GM19351 (cell line): ENCODE data around the gene ARHGEF12.
A peak's percentile ranks its signal among the peaks of the same experiment; 100 is the strongest.

Experiments
- ATAC-seq: cut with Tn5 transposase; IDR thresholded peaks from one replicate; pipeline ENCODE4 v1.9.1; 2021; ENCODE audit warnings: mild to moderate bottlenecking, moderate library complexity; ENCODE audit not compliant: unreplicated experiment

The ARHGEF12 gene

GRCh38 chr11:120335908-120336640, at the start of gene ARHGEF12:
ARHGEF12 (plus strand) TSS chr11:120336413; CDS start chr11:120337244, 831 bp downstream.
- peak; percentile 51 for ATAC-seq

DNA sequence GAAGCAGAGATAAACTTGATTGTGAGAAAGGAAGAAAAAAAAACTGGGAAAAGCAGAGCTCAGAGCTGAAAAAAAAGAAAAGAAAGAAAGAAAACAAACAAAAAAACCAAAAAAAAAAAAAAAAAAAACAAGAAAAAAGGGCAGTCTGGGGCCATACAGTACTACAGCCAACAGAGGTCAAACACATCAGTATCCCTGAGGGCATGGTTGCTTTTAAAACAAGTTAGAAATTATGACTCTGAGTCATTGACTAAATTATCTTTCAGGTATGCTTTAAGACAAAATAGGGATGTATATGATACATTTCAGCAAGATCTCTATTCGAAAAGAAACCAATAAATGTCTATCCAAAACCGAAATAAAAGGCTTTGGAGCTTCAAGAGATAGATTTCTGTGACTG, 48.2 kb upstream of the ARHGEF12 start:
- ATAC-seq, result no peak

GRCh38 chr11:120289426-120289825, 46.8 kb upstream of the ARHGEF12 start:
- no peak for ATAC-seq

GRCh38 chr11:120290956-120291355, 45.3 kb upstream of the ARHGEF12 start:
- ATAC-seq, result no peak

DNA sequence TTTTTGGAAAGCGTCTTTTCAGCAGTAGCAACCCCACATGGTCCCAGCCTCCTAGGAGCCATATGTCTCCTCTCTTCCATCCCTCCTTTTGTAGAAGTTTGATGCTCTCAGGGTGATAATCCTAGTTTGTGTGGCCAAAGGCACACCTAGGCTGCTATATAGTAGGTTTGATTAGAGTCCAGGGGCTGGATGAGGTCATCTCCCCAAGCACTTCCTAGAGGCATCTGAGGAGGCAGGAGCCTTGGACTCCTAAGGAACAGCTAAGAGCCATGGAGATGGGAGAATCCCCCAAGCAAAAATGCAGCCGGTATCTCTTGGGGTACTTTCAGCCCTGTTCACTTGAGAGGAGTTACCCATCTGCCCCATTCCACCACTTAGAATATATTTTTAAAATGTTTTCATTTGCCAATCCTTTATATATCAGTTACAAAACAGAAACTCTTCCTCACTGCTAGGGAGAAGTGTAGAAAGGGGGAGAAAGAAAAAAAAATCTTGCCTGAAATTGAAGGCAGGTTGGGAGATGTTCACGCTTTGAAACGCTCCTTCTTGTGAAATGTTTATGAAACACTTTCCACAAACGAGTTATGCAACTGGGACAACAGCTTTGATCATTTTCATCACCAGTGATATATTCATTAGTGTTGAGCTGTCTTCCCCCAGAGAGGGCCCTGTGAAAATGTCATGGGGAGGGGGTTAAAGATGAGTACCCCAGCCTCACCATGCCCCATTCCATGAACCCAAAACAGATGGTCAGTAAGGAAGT, 43.0 kb upstream of the ARHGEF12 start:
- ATAC-seq, result no peak

- no peak for ATAC-seq
Observed at GRCh38 chr11:120294096-120294495, 42.1 kb upstream of the ARHGEF12 start.

GRCh38 chr11:120295099-120295498, 41.1 kb upstream of the ARHGEF12 start:
- ATAC-seq, result no peak

- ATAC-seq, result no peak
Observed at GRCh38 chr11:120296554-120296953, 39.7 kb upstream of the ARHGEF12 start.

GRCh38 chr11:120298461-120298860, 37.8 kb upstream of the ARHGEF12 start:
- ATAC-seq, result no peak

GRCh38 chr11:120302001-120302805, 34.0 kb upstream of the ARHGEF12 start:
- ATAC-seq, result no peak

GRCh38 chr11:120303004-120303637, 33.1 kb upstream of the ARHGEF12 start:
- ATAC-seq, result peak; percentile 75

DNA sequence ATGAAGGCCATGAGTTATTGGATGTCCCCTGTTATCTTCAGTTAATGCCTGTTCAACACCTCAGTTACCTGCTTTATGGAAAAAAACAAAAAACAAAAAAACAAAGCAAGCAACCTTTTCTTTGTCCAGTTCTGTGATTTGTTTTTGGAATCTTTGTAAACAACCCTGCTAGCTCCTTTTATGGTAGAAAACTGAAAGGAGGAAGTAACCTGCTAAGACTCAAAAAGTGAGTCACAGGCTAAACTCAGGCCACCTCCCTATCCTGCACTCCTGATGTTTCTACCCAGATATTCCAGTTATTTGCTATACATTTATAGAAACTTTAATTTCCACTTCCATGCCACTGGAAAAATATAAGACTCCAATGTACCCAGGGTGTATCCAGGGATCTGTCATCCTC, 31.7 kb upstream of the ARHGEF12 start:
- peak; percentile 45 for ATAC-seq

- no peak for ATAC-seq
Observed at GRCh38 chr11:120305286-120305685, 30.9 kb upstream of the ARHGEF12 start.

- ATAC-seq, result no peak
Observed at GRCh38 chr11:120306519-120307242, 29.5 kb upstream of the ARHGEF12 start.

GRCh38 chr11:120307476-120307875, 28.7 kb upstream of the ARHGEF12 start:
- ATAC-seq, result no peak

DNA sequence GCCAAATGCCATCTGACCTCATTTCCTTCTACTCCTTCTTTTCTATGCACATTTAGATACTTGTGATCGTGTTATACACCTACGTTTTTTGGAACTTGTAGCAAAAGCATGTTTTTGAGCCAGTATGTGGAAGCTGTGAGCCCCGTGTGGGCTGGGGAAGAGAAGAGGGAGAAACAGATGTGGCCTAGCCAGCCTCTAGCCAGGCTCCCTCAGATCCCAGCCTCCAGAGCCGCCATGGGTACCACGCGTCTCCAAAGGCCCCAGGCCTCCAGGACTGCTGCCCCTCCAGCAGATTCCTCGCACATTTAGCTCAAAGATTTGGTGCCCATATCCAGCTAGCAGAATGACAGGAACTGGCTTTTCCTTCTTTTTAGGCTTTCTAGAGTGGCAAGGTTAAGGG, 28.1 kb upstream of the ARHGEF12 start:
- ATAC-seq, result no peak

DNA sequence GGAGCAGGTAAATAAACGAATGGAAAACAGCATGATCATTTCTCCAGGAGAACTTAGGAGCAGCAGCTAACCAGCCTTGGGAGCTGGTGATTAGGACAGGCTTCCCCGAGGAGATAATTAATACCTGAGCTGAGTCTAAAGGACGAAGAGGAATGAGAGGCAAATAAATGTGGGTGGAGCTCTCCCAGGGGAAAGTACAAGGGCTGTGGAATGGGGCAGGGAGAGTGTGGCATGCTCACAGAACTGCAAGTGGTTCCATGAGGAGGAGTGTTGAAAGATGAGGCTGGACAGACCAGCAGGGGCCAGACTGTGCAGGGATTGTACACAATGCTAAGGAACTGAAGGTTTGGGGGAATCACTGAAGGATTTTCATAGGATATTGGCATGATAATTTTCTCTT, 25.3 kb upstream of the ARHGEF12 start:
- ATAC-seq, result no peak

DNA sequence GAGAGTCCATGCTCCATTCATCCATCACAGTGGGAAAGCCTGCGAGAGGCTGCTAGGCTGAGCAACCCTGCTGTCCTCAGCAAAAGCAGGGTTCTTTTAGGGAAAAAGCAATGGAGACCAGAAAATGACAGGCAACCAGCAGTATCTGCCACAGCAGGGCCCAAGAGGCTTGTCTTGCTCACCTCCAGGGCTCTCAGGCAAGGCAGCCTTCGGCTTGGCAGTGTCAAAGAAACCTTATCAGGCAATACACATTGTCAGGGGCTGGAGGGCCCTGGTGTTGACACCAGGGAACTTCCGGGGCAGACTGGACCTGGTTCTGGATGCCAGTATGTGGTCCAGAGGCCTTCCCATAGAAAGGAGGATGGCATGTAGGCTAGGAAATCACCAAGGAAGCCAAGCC, 21.4 kb upstream of the ARHGEF12 start:
- ATAC-seq, result no peak

- ATAC-seq, result no peak
Observed at GRCh38 chr11:120316880-120317688, 19.1 kb upstream of the ARHGEF12 start.
